Raji (cell line): ENCODE measurements around the gene GPC5.

Source experiments
- POLR2A ChIP-seq: IDR thresholded peaks from 2 replicates; pipeline ENCODE4 v1.6.1; 2011; ENCODE audit warnings: low read depth, low read length, control low read depth; ENCODE audit not compliant: insufficient read depth

Gene GPC5

DNA sequence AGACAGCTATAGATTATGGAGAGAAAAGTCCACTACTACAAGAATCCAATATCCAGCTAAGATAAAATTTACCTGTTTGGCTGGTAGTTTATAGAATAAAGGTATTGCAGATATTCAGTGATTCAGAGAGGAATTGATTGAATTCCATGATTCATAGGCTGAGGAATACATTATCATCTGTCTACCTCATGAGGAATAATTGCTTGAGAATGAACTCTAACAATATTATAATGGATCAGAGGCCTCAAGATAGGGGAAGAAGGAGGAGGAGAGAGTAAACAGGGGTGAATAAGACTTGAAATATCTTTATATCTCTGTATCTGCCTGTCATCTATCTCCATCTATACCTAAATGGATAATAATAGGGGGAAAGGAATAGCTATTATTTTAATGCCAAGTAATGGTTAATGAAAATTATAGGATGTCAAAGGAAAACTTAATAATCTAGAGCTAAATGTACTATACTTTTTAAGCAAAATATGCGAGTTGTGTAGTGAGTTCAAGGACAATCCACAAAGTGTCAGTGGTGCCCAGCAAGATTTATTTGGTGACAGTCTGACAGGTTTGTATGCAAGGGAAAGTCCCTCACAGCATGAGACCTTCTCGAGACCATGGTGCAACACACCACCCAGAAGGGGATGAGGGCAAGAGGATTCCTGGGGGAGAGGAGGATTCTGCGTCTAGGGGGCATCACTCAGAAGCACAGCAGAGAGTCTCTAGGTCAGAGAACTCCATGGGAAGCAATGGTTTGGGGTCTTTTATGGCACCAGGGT, 224.5 kb downstream of the GPC5 start:
- no peak for TF ChIP-seq POLR2A

DNA sequence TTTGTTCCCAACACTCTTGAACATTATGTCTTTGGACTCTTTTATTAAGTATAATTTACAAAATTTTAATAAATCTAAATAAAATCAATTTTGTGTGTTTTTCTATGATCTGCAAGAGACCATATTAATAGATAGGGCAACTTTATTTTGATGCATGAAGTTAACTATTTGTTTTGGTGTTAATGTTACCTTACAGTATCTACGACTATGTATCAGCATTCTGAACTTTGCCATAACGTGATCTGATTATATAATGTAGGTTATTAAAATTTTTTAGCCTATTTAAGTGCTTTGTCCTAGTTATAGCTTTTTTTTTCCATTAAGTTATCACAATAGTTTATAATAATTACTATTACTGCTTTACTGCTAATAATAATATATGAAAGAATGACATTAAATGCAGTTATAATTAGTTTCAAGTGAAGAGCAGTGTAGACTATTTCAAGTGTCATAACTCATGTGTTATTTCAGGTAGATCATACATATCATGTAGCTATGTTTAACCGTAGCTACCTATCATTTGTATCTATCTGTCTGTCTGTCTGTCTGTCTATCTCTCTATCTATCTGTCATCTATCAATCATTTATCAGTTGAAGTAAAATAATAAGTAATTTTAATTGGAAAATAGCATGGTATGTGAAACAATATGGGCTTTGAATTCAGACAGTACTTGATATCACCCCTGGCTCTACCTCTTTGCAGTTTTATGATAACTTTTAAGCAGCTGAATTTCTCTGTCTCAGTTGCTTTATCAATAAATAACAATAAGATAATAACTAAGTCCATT, 229.7 kb downstream of the GPC5 start:
- no peak for TF ChIP-seq POLR2A

DNA sequence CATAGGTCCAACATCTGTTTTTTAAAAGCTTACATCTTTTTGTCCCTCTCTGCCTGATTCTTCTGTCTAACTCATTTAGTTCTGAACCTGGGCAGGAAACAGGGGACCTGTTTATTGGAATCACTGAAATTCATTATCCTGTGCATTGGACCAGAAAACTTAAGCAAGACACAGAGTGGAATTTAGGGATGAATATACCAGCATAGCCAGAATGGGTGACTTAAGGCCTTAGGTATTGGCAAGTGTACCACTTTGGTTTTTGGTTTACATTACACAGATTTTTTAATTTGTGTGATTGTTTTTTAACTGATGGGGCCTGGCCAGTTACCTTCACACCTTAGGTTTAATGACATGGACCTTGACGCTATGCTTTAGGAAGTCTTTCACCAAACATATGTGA, 232.5 kb downstream of the GPC5 start:
- TF ChIP-seq POLR2A: no peak

DNA sequence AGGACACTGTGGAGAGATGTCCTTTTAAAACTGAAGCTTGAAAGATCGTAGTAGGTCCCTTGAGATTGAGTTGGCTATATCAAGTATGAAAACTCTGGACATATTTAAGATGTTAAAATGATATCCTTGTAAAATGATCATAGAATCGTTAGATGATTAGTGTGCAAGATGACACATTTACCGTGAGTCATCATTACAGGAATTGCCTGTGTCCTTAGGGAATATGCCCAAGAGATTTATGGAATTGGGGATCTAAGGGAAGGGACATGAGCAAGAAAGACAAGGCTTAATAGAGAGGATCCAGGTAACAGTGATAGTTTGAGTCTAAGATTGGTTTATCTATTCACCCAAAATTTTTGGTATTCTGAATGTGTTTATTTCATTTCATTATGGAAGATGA, 233.7 kb downstream of the GPC5 start:
- TF ChIP-seq POLR2A: no peak

DNA sequence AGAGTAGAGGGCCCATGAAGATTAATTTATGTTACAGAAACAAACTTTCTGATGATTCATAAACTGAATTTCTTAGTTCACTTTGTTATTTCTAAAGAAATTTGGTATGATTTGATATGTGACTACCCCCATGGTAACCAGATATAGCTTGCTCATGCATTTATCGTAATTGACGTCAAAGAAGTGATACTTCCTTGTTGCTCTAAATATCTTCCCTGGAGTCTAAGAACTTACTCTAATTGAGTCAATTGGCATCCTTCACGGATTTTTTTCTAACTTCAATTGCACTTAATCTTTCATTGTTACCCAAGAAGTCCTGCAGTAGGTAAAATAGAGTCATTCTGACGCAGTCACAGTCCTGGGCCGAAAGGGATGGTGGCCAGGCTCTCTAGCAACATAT, 240.9 kb downstream of the GPC5 start:
- TF ChIP-seq POLR2A: no peak

DNA sequence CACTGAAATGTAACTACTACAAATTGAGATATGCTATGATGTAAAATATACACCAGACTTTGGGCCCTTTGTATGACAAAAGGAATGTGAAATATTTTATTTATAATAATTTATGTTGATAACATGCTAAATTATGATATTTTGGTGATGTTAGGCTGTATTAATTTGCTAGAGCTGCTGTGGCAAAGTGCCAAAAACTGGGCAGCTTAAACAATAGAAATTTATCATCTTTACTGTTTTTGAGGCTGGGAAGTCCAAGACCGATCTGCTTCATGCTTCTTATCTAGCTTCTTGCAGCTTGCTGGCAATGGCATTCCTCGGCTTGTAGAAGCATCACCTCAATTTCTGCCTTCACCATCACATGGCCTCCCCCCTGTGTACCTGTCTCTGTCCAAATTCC, 245.0 kb downstream of the GPC5 start:
- no peak for TF ChIP-seq POLR2A

DNA sequence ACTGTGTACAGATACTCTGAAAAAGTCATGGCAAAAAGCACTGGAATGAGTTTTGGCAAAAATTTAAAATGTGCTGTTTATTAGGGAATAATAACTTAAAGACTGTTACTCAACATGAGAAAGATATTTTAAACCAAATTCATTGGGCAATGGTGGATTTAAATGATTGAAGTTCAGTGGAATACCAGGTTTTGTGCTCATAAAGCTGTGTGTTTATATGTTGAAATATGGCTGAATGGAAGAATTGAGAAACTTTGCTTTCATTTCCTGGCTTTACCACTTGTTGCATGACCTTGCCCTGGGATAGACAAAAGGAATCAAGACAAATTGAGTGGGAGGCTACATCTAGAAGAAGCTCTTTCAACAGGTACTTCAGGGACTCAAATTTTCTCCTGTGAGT, 246.4 kb downstream of the GPC5 start:
- TF ChIP-seq POLR2A: no peak

DNA sequence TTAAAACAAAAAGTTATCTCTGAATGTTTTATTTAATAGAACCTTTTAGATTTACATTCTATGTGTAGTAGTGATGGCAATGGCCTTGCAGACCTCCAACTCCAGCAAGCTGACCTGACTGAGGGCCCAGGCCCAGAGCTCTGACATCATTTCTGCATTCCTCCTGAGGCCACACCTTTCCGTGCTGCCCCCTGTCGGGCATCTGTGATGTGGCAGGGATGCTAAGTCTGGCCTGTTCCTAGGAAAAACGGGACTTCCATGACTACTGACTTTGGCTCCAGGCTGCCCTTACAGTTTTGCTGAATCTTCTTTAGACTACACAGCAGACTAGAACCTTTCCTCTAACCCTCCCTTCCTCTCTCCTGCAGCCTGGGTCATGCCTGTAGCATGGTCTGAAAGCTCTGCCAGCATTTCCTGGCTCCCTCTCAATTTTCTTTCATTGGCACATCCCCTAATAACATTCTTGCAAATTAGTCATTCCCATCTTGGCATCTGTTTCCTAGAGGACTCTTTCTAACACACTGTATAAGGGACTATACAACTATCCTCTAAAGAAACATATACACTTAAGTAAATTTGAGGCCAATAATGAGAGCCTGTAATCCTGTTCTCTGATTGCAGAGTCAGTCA, 249.1 kb downstream of the GPC5 start:
- no peak for TF ChIP-seq POLR2A

DNA sequence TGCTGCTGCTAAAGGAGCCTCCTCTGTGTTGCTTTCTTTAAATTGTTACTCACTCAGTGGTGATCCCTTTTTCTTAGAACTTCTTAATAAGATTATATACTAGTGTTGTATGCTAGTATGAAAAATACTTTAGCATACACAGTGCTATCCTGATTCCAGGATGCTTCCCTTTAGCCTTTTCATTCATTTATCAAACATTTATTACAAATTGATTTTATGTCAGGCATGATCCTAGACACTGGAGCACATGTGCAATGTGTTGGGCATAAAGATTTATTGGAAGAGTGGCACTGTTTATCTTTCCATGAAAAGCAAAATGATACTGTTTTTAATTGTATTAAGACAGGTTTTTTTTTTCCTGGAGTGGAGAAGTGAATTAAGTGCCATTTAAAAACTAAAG, 249.6 kb downstream of the GPC5 start:
- TF ChIP-seq POLR2A: no peak

DNA sequence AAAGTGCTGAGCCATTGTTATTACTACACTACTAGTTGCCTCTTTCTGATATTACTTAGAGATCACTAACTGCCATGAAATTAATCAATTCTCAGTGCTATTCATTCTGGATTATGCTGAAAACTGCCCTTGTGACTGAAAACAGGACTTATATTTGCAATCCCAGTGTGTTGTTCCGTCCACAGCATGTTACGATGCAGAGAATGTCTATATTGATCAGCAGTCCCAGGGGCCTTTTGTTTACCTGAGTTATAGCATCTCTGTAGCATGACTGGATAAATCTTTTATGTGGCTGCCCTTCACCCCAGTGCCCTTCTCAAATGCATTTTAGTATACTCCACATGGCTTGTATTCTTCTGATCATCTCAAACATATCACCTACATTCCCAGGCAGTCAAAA, 251.0 kb downstream of the GPC5 start:
- TF ChIP-seq POLR2A: no peak

DNA sequence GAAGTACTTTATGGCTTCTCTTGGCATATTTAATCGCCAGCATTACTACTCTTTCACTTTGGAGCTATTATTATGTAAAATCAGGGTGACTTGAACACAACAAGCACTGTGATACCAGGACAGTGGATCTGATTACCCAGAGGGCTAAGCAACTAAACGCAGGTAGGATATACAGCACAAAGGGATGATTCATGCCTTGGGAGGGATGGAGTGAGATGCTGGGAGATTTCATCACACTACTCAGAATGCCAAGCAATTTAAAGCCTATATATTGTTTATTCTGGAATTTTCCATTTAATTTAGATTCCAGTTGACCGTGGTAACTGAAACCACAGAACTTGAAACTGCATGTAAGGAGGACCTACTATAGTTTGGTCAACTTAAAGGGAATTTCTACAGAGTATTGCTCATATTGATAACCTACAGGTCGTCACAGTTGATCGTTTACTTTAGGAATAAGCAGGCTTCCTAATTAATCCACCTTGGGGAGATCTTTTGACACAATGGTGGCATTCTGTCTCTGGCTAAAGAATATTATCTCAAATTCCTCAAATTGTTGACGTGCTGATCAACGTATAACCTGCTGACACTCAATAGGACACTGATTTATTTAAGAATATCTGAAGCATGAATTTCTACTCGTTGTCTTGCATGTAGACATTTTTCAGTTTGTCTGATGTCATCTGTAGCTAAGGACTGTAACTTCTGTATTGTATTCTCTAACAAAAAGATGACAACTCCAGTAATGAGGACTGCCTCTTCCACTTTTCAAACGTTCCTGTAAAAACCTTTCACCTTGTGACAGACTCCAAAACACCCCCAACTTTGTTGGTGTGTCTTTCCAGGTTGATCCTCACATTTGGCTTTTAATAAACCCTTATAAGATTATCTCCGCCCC, 254.2 kb downstream of the GPC5 start:
- TF ChIP-seq POLR2A: no peak

DNA sequence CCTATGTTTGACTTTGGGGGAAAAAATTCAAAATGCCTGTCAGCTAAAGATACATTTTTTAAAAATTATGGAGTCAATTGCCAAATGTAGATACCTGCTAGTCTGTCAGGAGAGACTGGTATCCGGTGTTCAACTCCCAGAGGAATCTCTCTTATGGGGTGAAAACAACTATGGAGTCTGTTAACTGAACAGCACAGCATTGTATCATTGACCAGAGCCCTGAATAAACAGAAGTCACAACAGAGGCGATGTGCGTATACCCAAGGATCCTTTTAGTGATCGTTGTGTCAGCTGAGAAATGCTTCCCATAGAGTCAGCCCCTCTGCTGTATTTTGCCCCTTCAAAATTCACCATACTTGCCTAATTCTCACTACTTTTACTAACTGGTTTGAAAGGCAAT, 257.3 kb downstream of the GPC5 start:
- no peak for TF ChIP-seq POLR2A

DNA sequence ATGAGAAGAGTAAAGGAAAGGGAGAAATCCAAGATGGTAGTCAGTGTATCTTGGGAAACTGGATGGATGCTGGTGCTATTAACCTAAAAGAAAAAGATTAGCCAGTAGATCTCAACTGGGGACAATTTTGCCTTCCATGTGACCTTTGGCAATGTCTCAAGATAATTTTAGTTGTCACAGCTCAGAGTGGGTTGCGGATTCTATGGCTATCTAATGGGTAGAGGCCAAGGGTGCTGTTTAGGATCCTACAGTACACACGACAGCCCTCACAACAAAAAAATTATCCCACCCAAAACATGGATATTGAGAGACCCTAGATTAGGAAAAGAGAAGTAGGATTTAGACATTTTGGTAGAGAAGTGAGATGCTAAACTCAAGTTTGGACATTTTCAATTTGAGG, 258.9 kb downstream of the GPC5 start:
- no peak for TF ChIP-seq POLR2A

DNA sequence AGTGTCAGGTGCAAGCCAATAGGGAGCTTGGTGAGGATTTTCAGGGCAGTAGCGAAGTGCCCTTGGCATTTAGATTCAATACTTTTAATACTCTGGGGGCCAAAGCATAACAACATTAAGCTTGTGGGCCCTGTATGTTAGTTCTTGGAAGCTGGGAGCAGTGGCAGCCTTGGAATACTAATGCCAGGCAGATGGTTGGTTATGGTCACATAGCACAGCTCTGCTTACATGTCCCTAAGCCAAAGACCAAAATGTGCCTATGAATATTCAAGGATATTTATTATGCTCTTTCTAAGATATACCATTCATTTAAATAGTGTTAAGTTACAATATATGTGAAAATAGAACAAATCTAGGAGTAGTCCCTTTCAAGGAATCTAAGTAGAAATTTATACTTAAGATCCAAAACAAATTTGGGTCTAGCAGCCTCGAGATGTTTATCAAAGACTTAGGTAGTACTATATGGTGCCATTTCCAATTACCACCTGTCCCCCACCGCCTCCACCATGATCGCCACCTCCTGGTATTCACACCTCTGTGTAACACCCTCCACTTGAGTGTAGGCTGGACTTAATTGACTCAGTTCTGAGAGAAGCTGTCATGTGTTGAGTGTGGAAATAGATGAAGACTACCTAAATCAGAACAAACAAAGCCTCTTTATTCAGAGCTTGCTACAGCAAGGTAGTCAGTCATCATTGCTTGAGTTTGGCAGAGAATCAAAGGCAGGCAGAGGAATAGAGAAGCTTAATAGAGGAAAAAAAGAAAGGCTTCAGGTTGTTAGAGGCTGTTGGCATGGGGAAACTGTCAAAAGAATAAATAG, 261.0 kb downstream of the GPC5 start:
- TF ChIP-seq POLR2A: no peak
